Suprapubic skin (tissue), 4 donors: Measurements from ENCODE around the gene GLIS1. TPM values are rescaled to one million over a fixed set of nuclear protein-coding genes. Genes with fewer than 3 reads are reported as not detected.

Experiments used
- DNase-seq, 2 donors: peaks; one replicate each; pipeline ENCODE4 v3.0.0-alpha.2; 2019; ENCODE audit warnings: low spot score in 2 of 2
- H3K27ac ChIP-seq: fragments of 200-600 bp; sonication (generic); one replicate; pipeline ENCODE4 v1.5.1; 2019
- H3K27me3 ChIP-seq: fragments of 200-600 bp; sonication (generic); one replicate; pipeline ENCODE4 v1.5.1; 2019
- H3K36me3 ChIP-seq: fragments of 200-600 bp; sonication (generic); one replicate; pipeline ENCODE4 v1.5.1; 2019
- H3K4me1 ChIP-seq: fragments of 200-600 bp; sonication (generic); one replicate; pipeline ENCODE4 v1.5.1; 2019
- H3K4me3 ChIP-seq: fragments of 200-600 bp; sonication (generic); one replicate; pipeline ENCODE4 v1.5.1; 2019; ENCODE audit warnings: mild to moderate bottlenecking
- H3K9me3 ChIP-seq: fragments of 200-600 bp; sonication (generic); one replicate; pipeline ENCODE4 v1.5.1; 2019
- EP300 ChIP-seq: sonication (generic); formaldehyde crosslinking; IDR thresholded peaks from one replicate; pipeline ENCODE4 v1.6.1; 2017; ENCODE audit warnings: antibody characterized with exemption
- POLR2A ChIP-seq, 2 donors: fragments of 450-650 bp; IDR thresholded peaks; one replicate each; pipeline ENCODE4 v1.6.1; 2017; ENCODE audit warnings: antibody characterized with exemption in 2 of 2, mild to moderate bottlenecking in 2 of 2, moderate library complexity in 2 of 2
- POLR2AphosphoS5 ChIP-seq, 3 donors: sonication (generic); formaldehyde crosslinking; IDR thresholded peaks; one replicate each; pipeline ENCODE4 v1.6.1; 2017; ENCODE audit warnings: antibody characterized with exemption in 3 of 3
- WGBS: methylation state at CpG from one replicate; pipeline ENCODE4 v1.1.5; 2018; 5-methylcytosine and 5-hydroxymethylcytosine counted together
- total RNA-seq, 4 donors: library from RNA; depleted of rRNA; stranded (reverse); fragments of >200 nt; gene quantifications; one replicate each; pipeline ENCODE4 v1.1.0, GENCODE V29; 2016
- TF ChIP-seq, protein P1 (sequence below), 2 donors: fragments of 200-600 bp in 1 of 2; fragments of 450-650 bp in 1 of 2; sonication (generic) in 1 of 2; IDR thresholded peaks; one replicate each; pipeline ENCODE4 v1.5.1; 2016 to 2019; ENCODE audit warnings: antibody characterized with exemption in 2 of 2, mild to moderate bottlenecking in 1 of 2, moderate library complexity in 1 of 2

Gene GLIS1
- total RNA-seq, 4 donors from 2014 or later, result 0.34 to 1.5 (median 0.59) TPM

DNA sequence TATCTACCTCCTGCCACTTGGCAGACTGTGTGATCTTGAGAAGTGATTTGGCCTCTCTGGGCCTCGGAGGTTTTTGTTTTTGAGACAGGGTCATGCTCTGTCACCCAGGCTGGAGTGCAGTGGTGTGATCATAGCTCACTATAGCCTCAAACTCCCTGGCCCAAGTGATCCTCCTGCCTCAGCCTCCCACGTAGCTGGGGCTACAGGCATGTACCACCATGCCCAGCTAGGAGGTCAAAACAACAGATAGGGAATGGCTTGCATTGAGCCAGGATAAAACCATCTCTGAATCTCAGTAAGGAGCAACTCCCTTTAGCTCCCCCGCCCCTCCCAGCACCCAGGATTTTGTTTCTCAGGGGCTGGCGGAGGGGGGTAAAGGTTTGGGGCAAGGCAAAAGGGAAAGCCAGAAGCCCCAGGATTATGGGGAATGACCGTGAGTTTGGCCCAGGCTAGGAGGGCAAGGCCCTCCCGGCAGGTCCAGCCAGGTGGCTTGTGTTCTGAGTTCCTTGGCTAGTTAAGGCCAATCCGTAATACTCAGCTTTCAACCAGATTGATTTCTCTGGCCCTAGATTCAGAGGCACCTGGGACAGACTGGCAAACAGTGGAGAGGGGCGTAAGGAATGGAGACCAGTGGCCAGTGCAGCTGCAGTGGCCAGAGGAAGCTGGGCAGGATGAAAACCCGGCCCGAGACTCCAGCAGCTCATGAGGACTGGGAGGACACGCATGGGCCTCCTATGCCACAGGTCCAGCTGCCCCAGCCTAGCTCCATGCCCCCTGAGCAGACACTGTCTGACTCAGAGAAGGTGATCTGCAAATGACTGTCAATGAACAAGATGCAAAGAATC, 149.7 kb downstream of the GLIS1 start:
- no peaks in the 10 kb centered on the region for H3K9me3 ChIP-seq
- no peaks in the 10 kb centered on the region for H3K36me3 ChIP-seq
- no peaks in the 10 kb centered on the region for H3K27me3 ChIP-seq
- no peak for DNase-seq
- 93% methylated on average over 10 of the region's 11 CpGs for WGBS
- TF ChIP-seq POLR2AphosphoS5 (IDR thresholded peaks at IDR 0.05), result no peak
- TF ChIP-seq POLR2A (IDR thresholded peaks at IDR 0.05), result no peak
- TF ChIP-seq, protein P1, sequence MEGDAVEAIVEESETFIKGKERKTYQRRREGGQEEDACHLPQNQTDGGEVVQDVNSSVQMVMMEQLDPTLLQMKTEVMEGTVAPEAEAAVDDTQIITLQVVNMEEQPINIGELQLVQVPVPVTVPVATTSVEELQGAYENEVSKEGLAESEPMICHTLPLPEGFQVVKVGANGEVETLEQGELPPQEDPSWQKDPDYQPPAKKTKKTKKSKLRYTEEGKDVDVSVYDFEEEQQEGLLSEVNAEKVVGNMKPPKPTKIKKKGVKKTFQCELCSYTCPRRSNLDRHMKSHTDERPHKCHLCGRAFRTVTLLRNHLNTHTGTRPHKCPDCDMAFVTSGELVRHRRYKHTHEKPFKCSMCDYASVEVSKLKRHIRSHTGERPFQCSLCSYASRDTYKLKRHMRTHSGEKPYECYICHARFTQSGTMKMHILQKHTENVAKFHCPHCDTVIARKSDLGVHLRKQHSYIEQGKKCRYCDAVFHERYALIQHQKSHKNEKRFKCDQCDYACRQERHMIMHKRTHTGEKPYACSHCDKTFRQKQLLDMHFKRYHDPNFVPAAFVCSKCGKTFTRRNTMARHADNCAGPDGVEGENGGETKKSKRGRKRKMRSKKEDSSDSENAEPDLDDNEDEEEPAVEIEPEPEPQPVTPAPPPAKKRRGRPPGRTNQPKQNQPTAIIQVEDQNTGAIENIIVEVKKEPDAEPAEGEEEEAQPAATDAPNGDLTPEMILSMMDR (IDR thresholded peaks at IDR 0.05), result no peak
- TF ChIP-seq EP300, result no peak
- H3K4me3 ChIP-seq, result no peak overlapping the region
- H3K27ac ChIP-seq, result no peak overlapping the region
- peaks cover 9% of the 10 kb centered on the region for H3K4me1 ChIP-seq

DNA sequence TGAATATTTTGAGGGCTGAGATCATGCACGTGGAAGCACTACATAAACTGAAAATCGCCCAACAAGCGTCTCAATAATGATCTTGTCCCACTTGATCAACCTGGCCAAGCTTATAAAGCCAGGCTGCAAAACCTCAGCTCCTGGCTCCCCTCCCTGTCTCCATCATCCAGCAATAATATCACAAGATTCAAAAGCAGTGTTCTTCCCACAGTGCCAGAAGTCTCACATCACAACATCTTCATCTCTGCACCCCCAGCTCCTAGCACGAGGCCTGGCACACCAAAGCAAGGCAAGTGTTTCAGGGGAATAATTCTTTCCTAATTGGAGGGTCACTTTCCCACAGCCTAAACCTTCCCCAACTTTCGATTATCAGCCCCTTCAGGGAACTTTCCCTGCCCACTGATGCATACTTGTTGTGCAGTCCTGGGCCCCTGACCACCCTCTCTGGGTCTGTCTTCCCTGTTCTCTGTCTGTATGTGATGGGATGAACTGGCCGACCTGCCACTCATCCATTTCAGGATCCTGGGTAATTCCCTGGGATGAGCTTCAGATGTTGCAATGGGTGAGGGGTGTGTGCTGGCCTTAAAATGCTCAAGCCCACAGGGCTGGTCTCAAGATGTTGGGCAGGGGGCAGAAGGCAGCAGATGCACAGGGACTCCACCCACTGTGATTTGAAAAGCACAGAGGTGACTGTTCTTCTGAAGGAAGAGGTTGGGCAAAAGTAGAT, 150.7 kb downstream of the GLIS1 start:
- H3K27ac ChIP-seq, result no peak overlapping the region
- no peaks in the 10 kb centered on the region for H3K9me3 ChIP-seq
- peak in 1 of 2 donors; percentile 33 for DNase-seq
- TF ChIP-seq EP300 (no peak), POLR2A (IDR thresholded peaks at IDR 0.05) (no peak), POLR2AphosphoS5 (IDR thresholded peaks at IDR 0.05) (no peak)
- TF ChIP-seq, protein P1 (IDR thresholded peaks at IDR 0.05), result no peak
- H3K36me3 ChIP-seq, result no peaks in the 10 kb centered on the region
- WGBS, result 81% methylated on average over 6 of the region's 6 CpGs
- H3K27me3 ChIP-seq, result no peaks in the 10 kb centered on the region
- H3K4me1 ChIP-seq, result peaks cover 9% of the 10 kb centered on the region
- no peak overlapping the region for H3K4me3 ChIP-seq

DNA sequence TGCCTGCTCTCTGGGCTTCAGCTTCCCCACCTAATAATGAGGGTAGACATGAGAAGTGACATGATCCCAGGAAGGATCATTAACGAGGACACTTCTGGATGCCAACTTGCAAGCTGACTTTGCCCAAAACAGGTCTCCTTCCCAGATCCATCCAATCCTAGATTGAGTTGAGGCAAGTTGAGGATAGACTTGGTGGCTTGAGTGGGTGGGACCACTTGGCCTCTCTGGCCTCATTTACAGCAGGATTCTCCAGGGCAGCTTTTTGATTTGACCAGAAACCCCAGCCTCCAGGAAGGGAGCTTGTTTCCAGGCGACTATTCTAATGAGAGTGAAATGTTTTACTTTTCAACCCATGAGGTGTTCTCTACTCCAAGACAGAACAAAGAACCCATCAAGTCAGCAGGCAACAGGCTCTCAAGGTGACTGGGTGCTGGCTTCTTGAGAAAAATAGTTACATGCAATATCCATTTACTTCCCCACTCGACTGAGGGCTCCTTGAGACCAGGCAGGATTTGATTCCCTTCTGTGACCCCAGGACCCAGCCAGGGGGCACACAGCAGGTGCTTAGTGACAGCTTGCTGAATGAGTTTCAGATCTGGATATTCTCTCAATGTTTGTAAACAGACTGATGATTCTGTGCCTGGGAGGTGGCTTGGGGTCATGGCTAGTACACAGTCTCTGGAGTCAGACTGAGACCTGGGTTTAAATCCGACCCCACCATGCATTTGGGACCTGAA, 151.5 kb downstream of the GLIS1 start:
- Histone ChIP-seq H3K36me3 (no peaks in the 10 kb centered on the region), H3K27me3 (no peaks in the 10 kb centered on the region), H3K9me3 (no peaks in the 10 kb centered on the region), H3K27ac (no peak overlapping the region), H3K4me1 (peaks cover 2% of the 10 kb centered on the region), H3K4me3 (no peak overlapping the region)
- WGBS, result 77% methylated on average over 4 of the region's 4 CpGs
- DNase-seq, result peak; percentile 22 to 69
- no peak for TF ChIP-seq EP300
- TF ChIP-seq POLR2A (IDR thresholded peaks at IDR 0.05), result no peak
- no peak for TF ChIP-seq POLR2AphosphoS5 (IDR thresholded peaks at IDR 0.05)
- TF ChIP-seq, protein P1 (IDR thresholded peaks at IDR 0.05), result no peak

DNA sequence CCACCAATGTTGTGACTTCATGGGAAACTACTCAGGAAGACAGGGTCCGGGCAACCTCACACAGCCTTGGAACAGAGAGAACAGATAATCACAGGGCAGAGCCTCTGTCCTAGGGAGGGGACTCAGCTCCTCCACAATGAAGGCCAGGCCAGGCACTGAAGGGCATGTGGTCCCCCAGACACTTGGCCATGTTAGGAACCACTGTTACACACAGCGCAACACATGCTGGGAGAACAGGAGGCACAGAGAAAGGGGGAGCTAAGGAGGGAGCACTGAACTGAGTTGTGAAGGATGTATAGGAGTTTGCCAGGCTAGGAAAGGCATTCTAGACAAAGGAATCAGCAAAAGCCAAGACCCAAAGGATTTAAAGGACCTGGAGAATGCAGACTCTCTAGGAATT, 152.2 kb downstream of the GLIS1 start:
- H3K27me3 ChIP-seq, result no peaks in the 10 kb centered on the region
- H3K4me3 ChIP-seq, result no peak overlapping the region
- no peak overlapping the region for H3K27ac ChIP-seq
- H3K36me3 ChIP-seq, result no peaks in the 10 kb centered on the region
- peak; percentile 14 to 23 for DNase-seq
- TF ChIP-seq POLR2A (IDR thresholded peaks at IDR 0.05) (no peak), POLR2AphosphoS5 (IDR thresholded peaks at IDR 0.05) (no peak), EP300 (no peak)
- TF ChIP-seq, protein P1 (IDR thresholded peaks at IDR 0.05), result no peak
- H3K9me3 ChIP-seq, result no peaks in the 10 kb centered on the region
- WGBS, result 88% methylated on average over 2 of the region's 2 CpGs
- H3K4me1 ChIP-seq, result no peaks in the 10 kb centered on the region
